ENCODE data around the gene SPATA33. TPM values are rescaled to one million over a fixed set of nuclear protein-coding genes. Genes with fewer than 3 reads are reported as not detected.
A peak's percentile ranks its signal among the peaks of the same experiment; 100 is the strongest.

The SPATA33 gene
- total RNA-seq, 4 donors from 2014 or later = 4.4 to 10.1 (median 7.4) TPM

DNA sequence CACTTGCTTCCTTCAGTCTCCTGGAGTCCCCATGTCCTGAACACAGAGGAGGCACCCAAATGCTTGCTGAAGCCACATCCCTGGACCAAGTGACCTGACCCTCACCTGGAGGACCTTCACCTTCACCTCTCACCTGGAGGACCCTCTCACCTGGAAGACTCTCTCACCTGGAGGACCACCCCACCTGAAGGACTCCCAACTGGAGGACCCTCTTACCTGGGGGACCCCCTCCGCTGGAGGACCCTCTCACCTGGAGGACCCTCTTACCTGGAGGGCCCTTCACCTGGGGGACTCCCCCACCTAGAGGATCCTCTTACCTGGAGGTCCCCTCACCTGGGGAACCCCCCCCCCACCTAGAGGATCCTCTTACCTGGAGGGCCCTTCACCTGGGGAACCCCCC is 28.3 kb downstream of the SPATA33 start:
- Histone ChIP-seq H3K27me3 (no peaks in the 10 kb centered on the region), H3K9me3 (no peaks in the 10 kb centered on the region), H3K27ac (peak overlapping the region in 1 of 4 donors; percentile 97), H3K36me3 (peaks cover 0 to 5% (median 0%) of the 10 kb centered on the region in 4 donors), H3K4me1 (peaks cover 6 to 26% (median 15%) of the 10 kb centered on the region in 4 donors), H3K4me3 (no peak overlapping the region)
- TF ChIP-seq POLR2A (IDR thresholded peaks at IDR 0.05) (no peak), POLR2AphosphoS5 (IDR thresholded peaks at IDR 0.05) (no peak), EP300 (IDR thresholded peaks at IDR 0.05; ENCODE audit: low read depth) (no peak)
- TF ChIP-seq, protein P1, sequence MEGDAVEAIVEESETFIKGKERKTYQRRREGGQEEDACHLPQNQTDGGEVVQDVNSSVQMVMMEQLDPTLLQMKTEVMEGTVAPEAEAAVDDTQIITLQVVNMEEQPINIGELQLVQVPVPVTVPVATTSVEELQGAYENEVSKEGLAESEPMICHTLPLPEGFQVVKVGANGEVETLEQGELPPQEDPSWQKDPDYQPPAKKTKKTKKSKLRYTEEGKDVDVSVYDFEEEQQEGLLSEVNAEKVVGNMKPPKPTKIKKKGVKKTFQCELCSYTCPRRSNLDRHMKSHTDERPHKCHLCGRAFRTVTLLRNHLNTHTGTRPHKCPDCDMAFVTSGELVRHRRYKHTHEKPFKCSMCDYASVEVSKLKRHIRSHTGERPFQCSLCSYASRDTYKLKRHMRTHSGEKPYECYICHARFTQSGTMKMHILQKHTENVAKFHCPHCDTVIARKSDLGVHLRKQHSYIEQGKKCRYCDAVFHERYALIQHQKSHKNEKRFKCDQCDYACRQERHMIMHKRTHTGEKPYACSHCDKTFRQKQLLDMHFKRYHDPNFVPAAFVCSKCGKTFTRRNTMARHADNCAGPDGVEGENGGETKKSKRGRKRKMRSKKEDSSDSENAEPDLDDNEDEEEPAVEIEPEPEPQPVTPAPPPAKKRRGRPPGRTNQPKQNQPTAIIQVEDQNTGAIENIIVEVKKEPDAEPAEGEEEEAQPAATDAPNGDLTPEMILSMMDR (IDR thresholded peaks at IDR 0.05) = no peak
- DNase-seq = no peak
- in situ Hi-C loops (cut with MboI; ENCODE audit: low pct_ligation_motif_present in 1 of 4, low pct_unique_long_range_greater_than_20kb in 1 of 4, low sequenced_read_pairs in 3 of 4) = no loop called here
- 100% methylated on average over 1 of the region's 1 CpG; no CpG with 5 or more reads in 1 of the 2 donors for WGBS, 2 donors (ENCODE audit: low coverage in 1 of 2)
- intact Hi-C loops (cut with DNase I; ENCODE audit: low total_unique reads) = no loop called here

DNA sequence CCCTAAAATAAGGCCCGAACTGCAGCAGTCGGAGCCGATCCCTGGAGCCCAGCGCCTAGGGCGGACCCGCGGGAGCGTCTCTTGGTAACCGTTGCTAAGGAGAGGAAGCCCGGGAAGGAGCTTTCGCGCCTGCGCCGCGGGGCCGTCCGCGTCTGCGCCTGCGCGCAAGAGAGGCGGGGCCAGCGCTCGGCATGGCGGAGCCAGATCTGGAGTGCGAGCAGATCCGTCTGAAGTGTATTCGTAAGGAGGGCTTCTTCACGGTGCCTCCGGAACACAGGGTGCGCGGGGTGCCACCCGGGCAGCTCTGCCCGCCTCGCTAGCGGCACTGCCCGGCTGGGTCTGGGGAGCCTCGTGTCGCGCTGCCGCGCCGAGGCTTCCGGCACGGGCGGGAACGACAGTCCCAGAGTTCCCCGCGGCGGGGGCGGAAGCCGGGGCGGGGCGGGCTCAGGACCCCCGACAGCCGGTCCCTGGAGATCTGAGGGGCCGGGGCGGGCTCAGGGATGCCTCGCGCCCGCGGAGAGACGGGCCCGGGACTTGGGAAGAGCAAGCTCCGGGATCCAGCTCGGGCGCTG is 29.0 kb downstream of the SPATA33 start, which contains the start of gene CDK10:
TSS of gene CDK10 (plus strand) at position 170 of the 572 bp plus-strand sequence. CDS start at position 192, 22 bp downstream.
- Histone ChIP-seq H3K4me3 (peak within 1 kb of the TSS; percentile 58 to 94 (median 88)), H3K9me3 (no peaks in the 10 kb centered on the region), H3K27me3 (no peaks in the 10 kb centered on the region), H3K27ac (peak within 1 kb of the TSS; percentile 93 to 97 (median 96)), H3K36me3 (peaks cover 0 to 11% (median 3%) of the 10 kb centered on the region in 4 donors), H3K4me1 (peaks cover 6 to 26% (median 15%) of the 10 kb centered on the region in 4 donors)
- WGBS, 2 donors (ENCODE audit: low coverage in 1 of 2) = 0% methylated on average over 38 of the region's 67 CpGs; no CpG with 5 or more reads in 1 of the 2 donors
- TF ChIP-seq EP300 (IDR thresholded peaks at IDR 0.05; ENCODE audit: low read depth) (no peak), POLR2AphosphoS5 (IDR thresholded peaks at IDR 0.05) (peak; percentile 88 to 97 (median 93)), POLR2A (IDR thresholded peaks at IDR 0.05) (peak; percentile 77)
- TF ChIP-seq, protein P1 (IDR thresholded peaks at IDR 0.05) = peak in 1 of 5 experiments; percentile 18
- in situ Hi-C loops (cut with MboI; ENCODE audit: low pct_ligation_motif_present in 1 of 4, low pct_unique_long_range_greater_than_20kb in 1 of 4, low sequenced_read_pairs in 3 of 4) (no loop called here), intact Hi-C loops (cut with DNase I; ENCODE audit: low total_unique reads) (no loop called here)
- DNase-seq = peak; percentile 94

DNA sequence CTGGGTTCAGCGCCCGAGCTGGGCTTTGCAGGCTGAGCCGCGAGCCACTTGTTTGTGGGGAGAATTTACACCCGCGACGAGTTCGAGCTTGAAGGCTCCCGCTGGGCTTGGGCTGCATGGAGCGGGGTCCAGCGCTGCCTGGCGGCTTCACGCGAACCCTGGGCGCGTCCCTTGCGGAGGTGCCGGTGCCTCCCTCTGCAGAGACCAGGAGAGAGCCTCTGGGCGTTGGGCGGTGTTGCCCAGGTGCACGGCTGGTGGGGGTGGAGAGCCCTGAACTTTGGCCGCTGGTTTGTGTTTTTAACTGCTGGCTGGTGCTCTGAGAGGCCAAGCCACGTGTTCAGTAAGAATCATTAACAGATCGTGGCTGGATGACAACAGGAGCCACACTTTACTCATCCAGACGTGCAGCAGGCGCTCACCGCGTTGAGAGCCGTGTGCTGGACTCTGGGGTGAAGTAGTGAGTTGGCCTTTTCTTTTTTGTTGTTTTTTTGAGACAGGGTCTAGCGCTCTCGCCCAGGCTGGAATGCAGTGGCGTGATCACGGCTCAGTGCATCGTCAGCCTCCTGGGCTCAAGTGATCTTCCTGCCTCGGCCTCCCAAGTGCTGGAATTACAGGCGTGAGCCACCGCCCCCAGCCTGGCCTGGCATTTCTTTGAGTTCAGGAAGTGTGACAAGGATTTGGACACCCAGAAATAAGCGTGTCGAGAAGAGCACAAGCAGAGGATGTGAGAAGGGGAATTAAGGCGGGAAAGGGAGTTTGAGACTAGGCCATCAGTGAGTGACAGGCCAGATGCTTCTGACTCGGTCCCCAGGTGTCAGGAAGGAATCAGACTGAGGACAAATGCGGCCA is 29.7 kb downstream of the SPATA33 start:
- H3K27me3 ChIP-seq = no peaks in the 10 kb centered on the region
- H3K36me3 ChIP-seq = peaks cover 0 to 18% (median 6%) of the 10 kb centered on the region in 4 donors
- H3K9me3 ChIP-seq = no peaks in the 10 kb centered on the region
- intact Hi-C loops (cut with DNase I; ENCODE audit: low total_unique reads) = no loop called here
- peak overlapping the region; percentile 93 to 97 (median 96) for H3K27ac ChIP-seq
- peak overlapping the region; percentile 58 to 94 (median 88) for H3K4me3 ChIP-seq
- WGBS, 2 donors (ENCODE audit: low coverage in 1 of 2) = 7 to 17% methylated on average over 9 to 33 of the region's 42 CpGs
- H3K4me1 ChIP-seq = peaks cover 6 to 26% (median 15%) of the 10 kb centered on the region in 4 donors
- in situ Hi-C loops (cut with MboI; ENCODE audit: low pct_ligation_motif_present in 1 of 4, low pct_unique_long_range_greater_than_20kb in 1 of 4, low sequenced_read_pairs in 3 of 4) = no loop called here
- TF ChIP-seq EP300 (IDR thresholded peaks at IDR 0.05; ENCODE audit: low read depth) = no peak
- TF ChIP-seq POLR2A (IDR thresholded peaks at IDR 0.05) = peak; percentile 86
- TF ChIP-seq POLR2AphosphoS5 (IDR thresholded peaks at IDR 0.05) = peak; percentile 24 to 94 (median 90)
- TF ChIP-seq, protein P1 (IDR thresholded peaks at IDR 0.05) = no peak
- peak; percentile 90 for DNase-seq

DNA sequence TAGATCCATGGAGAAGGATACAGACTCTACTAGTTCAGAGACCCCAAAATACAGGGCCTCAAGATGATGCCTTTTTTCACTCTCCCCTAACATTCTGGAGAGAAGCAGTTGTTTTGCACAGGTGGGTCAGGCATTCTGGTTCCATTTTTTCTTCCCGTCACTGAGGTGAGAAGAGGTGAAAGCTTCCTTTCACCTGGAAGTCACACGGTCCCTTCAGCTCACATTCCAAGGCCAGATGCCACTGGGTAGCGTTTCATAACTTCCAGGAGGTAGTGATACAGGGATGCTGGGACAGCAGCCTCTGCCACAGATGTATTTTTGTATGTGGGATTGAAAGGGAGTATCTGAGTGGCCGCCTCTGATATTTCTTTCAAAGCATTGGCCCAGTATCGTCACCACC is 30.8 kb downstream of the SPATA33 start:
- intact Hi-C loops (cut with DNase I; ENCODE audit: low total_unique reads) (no loop called here), in situ Hi-C loops (cut with MboI; ENCODE audit: low pct_ligation_motif_present in 1 of 4, low pct_unique_long_range_greater_than_20kb in 1 of 4, low sequenced_read_pairs in 3 of 4) (no loop called here)
- 71 to 88% methylated on average over 5 of the region's 5 CpGs for WGBS, 2 donors (ENCODE audit: low coverage in 1 of 2)
- Histone ChIP-seq H3K4me3 (no peak overlapping the region), H3K27ac (peak overlapping the region; percentile 93 to 97 (median 96)), H3K27me3 (no peaks in the 10 kb centered on the region), H3K9me3 (no peaks in the 10 kb centered on the region), H3K36me3 (peaks cover 0 to 19% (median 9%) of the 10 kb centered on the region in 4 donors), H3K4me1 (peaks cover 6 to 26% (median 15%) of the 10 kb centered on the region in 4 donors)
- no peak for TF ChIP-seq EP300 (IDR thresholded peaks at IDR 0.05; ENCODE audit: low read depth)
- no peak for TF ChIP-seq POLR2A (IDR thresholded peaks at IDR 0.05)
- TF ChIP-seq POLR2AphosphoS5 (IDR thresholded peaks at IDR 0.05) = no peak
- TF ChIP-seq, protein P1 (IDR thresholded peaks at IDR 0.05) = no peak
- no peak for DNase-seq

All from transverse colon (tissue), 4 donors.